Mesangial cell (primary cell): ENCODE results near the gene TCEA3. TPM values are rescaled to one million over a fixed set of nuclear protein-coding genes. Genes with fewer than 3 reads are reported as not detected.

Experiments used
- total RNA-seq: library from RNA; depleted of rRNA; stranded (reverse); fragments of >200 nt; gene quantifications from 2 replicates; pipeline ENCODE4 v1.2.3, GENCODE V29; 2015

TCEA3 gene
- total RNA-seq, result 2.6 and 4.8 TPM in 2 replicates

DNA sequence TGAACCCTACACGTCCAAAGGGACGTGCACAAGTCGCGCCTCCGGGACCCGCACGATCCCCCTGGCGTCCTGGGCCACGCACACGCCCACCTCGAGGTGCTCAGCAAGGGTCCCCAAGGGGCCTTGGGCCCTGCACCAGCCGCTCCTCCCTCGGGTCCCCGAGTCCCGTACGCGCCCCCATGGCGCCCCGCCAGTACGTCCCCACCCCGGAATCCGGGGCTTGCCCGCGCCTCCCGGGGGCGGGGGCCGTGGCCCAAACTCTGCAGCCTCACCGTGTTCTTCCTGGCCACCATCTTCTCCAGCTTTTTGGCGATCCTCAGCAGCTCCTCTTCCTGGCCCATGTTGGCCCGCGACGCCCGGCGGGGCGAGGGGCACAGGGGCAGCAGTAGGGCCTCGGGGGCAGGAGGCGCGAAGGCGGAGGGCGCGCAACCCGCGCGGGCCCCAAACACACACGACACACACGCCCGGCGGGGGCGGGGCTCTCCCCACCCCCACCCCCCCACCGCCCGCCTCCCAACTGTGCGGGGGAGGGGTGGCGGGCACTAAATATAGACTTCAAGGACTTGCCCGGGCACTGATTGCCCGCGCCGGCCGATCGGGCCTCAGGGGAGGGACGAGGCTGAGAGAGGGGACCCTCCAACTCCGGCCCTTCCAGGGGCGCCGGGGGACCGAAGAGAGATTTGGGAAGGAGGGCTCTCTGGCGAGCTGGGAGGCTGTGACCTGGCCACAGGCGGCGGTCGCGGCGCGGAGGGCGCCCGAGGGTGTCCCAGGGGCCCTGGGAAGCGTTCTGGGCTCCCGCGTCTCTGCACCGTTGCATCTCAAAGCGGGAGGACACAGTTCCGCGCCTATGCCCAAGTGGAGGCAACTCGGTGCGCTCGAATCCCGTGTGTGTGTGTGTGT lies at the start of gene TCEA3:
Gene TCEA3 (minus strand): TSS at position 456 of the 900 bp plus-strand sequence. CDS start 115 bp downstream, at position 341.

DNA sequence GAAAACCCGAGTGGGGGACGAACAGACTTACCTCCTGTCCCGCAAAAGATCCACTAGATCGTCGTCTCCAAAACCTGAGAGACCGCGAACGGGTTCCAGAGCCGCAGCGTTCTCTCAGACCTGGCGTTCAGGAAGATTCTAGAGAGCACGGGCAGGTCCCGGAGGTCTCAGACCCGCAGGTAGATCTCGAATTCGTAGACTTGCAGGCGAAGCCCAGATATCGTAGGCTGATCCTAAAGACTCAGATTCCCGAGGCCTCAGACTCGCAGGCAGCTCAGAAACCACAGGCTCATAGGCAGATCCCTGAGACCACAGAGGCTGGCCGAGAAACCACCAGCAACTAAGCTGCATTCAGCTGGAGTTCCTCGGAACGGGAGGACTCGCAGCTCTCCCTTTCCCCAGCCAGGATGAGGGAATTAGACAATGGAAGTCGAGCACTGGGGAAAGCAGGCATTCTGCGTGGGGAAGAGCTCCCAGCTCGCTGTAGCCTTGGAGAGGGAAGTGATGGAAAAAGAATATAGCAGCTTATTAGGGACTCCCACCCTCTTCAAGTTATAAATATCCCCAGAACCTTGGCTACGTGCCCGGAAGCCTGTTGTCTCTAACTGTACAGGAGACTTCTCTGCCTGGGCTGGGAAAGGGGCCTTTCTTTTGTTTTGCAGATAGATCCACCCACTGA lies 55.1 kb downstream of the TCEA3 start, which contains the start of gene ZNF436:
Gene ZNF436 (minus strand): TSS at position 502 of the 679 bp plus-strand sequence. CDS start 1,831 bp downstream, outside the sequence.

DNA sequence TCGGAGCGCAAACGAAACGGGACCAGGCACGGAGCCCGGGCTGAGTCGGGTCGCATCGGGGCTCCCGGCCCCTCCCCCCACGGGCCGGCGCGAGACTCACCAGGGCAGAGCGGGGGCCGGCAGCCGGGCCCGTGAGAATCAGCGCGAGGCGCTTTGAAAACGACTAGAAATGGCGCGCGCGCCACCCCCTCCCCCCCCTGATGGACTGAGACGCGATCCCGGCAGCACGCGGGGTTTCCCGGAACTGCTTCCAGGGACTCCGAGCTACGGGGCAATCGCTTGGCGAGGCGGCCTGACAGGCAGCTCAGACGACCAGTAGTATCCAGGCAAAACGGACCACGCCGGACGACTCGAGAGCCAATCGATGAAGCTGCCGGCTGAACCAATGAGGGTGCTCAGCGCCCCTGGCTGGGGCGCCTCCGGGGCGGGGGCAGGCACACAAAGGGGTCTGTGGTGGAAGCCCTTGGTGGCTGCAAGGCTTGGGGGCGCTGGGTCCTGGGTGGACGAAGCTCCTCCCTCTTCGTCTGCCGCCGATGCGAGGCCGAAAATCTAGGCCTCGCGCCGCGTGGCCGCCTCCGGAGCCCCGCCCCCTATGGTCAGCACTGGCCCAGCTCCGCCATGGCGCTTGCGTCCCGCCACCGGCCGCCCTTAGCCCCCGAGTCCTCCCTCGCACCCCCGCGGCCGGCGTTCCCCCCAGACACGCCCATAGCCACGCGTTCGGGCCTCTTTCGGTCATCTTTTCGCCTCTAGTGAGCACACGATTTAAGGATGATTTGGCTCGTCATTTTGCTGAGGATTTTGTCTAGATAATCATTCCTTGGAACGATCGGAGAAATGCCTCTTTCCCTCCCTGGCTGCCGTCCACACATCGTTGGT lies 80.2 kb downstream of the TCEA3 start, which contains the start of gene HNRNPR:
Gene HNRNPR (minus strand): TSS at position 174 of the 876 bp plus-strand sequence. CDS start 3,276 bp downstream, outside the sequence.

Other genes starting within 250 kb of the TCEA3 start
- gene HTR1D, start 207.2 kb downstream of the TCEA3 start, total RNA-seq, result under 0.01 and 0.65 TPM in 2 replicates
- 39.2 and 60.5 TPM in 2 replicates for gene HNRNPR, start 80.5 kb downstream of the TCEA3 start, total RNA-seq
- gene ZNF436, start 54.9 kb downstream of the TCEA3 start, total RNA-seq, result 4.9 and 11.2 TPM in 2 replicates
- gene ASAP3, start 59.4 kb upstream of the TCEA3 start, total RNA-seq, result 6.8 and 14.5 TPM in 2 replicates
- gene E2F2, start 106.5 kb upstream of the TCEA3 start, total RNA-seq, result 0.51 and 3.6 TPM in 2 replicates
- 156 and 186 TPM in 2 replicates for gene ID3, start 134.8 kb upstream of the TCEA3 start, total RNA-seq